Stimulated activated CD4-positive, alpha-beta T cell treated with anti-CD3 and anti-CD28 coated beads, TNF-alpha, amount 100 ng/mL, for 1 hour (primary cell): Measurements from ENCODE around the gene TMEM200C.

Experiments
- DNase-seq, 3 donors: peaks; one replicate each; pipeline ENCODE4 v3.0.0-alpha.2; 2020; ENCODE audit warnings: low read depth in 3 of 3, low spot score in 1 of 3

TMEM200C gene

DNA sequence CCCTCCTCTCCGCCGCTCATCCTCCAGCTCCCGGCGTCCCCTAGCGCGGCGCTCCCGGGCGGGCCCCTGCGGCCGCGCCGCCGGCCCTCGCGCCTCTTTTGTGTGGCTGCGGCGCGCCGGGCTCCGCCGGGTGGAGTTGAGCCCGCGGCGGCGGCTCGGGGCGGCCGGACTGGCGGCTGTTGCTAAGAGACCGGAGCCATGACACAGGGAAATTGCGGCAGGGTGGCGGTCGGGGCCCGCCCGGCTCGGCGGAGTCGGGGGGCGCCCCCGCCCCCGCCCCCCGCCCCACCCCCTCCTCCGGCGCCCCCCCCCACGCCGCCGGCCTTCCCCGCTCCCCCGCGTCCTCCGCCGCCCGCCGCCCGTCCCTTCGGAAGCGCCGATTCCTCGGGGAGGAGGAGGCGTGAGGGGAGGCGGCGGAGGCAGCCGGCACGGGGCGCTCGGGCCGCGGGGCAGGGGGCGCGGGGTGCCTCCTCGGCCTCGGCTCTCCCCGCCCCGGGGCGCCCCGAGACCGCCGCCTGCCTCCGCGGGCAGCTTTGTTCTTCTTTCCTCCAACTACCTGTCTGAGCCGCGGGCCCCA is at the start of gene TMEM200C:
TMEM200C (minus strand) TSS at position 224 of the 577 bp plus-strand sequence. CDS start 3,459 bp downstream, outside the sequence.
- no peak for DNase-seq

DNA sequence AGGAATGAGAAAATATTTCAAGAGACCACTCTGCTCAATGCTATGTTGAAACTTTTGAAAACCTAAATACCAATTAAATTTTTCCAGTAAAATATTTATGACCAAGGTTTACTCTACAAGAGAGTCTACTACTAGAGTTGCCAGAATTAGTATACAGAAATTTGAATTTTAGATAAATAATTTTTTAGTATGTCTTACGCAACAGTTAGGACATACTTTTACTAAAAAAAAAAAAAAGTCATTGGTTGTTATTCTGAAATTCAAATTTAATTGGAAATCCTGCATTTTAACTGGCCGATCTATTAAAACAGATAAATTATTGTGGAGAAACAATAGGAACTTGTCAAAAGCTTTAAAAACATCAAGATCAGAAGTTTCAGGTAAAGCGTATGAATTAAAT is 49.1 kb upstream of the TMEM200C start:
- no peak for DNase-seq

DNA sequence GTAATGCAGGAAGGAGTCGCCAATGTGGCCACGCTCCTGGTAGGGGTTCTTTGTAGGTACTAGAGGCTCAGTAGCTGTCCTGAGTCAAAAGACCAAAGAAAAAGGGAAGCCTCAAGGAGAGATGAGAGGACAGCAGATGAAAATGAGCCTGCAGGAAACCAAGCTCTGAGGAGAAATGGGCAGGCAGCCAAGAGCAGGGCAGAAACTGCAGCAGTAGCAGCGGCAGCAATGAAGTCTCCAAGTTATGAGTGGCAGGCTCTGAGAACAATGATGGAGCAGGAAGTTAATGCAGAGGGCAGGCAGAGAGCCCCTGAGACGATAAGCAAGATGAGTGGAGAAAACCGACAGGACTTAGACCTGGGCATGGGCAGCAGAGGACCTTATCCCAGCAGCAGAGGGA is 48.2 kb upstream of the TMEM200C start:
- no peak for DNase-seq

DNA sequence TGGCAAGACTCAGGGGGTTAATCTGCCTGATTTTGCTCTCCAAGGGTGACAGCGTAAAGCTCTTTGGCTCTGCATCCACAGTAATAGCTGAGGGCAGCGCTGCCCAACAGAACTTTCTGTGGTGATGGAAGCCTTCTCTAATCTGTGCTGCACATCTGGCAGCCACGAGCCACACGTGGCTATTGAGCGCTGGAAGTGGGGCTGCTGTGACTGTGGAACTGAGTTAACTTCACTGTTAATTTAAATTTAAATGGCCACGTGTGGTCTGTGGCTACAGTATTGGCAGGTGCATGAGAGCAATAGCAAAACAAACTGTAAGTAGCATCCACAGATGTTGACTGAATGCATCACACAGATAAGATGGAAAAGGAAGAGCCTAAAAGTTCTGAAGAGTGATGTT is 47.3 kb upstream of the TMEM200C start:
- DNase-seq = no peak

DNA sequence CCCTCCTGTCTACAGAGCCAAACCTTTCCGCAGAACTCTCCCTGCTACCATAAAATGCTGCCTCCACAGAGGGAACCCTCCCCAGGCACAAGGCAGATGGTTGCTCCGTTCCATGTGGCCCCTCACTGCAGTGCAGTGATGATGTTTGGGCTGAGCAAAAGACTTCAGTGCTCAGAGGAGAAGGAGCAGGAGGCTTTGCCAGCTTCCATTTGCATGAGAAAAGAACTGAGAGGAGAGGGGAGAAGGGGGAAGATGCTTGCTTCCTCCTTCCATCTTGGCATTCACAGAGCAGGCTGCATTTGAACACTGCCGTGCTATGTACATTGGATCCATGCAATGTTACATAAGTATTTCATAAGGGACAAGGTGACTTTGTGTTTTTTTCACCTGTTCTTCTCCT is 46.6 kb upstream of the TMEM200C start:
- no peak for DNase-seq

DNA sequence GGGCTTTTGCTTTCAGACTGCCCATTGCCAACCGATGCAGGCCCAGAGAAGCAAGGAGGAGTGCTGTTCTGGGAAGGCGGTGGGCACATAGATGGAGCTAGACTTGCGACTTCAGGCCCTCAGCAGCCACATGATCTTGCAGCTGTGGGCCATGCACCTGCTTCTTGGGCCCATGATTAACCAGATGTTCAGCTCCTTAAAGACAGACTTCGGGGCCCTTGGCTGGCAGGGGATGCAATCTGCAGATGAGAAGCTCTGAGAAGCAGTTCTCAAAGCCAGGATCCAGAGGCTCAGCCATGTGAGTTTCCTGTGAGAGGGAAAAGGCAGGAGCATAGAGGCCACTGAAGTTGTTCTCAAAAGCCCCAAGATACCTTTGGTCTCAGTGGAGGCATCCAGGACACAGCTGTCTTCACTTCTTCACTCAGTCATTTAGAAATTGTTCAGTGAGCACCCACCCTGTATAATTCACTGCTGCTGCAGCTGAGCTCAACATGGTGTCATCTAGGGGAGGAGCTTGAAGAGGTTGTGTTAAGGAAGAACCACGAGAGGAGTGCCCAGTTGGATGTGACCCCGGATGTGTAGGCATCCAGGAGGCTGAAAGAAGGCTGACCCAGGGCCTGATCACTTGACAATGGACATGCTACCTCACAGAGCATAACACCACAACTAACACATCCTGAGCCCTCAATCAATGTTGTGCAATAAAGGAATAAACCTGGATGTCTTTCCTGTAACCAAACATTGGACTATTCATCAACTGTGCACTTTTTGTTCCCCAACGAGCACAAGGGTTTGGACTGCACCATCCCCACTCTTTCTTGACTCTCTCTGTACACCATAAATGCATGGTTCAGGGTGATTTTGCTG is 44.7 kb upstream of the TMEM200C start:
- no peak for DNase-seq

DNA sequence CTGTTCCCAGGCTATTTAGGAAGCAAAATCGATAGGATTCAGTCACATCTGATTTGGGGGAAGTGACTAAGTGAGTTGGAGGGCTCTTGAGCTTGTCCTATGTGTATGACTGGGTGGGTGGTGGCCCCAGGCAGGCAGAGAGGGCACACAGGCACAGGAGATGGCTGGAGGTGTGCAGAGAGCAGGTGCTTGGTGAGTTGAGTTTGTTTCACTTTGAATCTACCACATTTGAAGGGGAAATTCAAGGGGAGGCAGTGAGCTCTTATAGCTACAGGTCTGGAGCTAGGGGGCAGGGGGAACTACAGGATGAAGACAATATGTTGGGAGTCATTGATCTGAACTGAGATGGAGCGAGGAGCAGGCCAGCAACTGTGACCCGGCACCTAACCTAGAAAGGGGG is 42.5 kb upstream of the TMEM200C start:
- DNase-seq = no peak

DNA sequence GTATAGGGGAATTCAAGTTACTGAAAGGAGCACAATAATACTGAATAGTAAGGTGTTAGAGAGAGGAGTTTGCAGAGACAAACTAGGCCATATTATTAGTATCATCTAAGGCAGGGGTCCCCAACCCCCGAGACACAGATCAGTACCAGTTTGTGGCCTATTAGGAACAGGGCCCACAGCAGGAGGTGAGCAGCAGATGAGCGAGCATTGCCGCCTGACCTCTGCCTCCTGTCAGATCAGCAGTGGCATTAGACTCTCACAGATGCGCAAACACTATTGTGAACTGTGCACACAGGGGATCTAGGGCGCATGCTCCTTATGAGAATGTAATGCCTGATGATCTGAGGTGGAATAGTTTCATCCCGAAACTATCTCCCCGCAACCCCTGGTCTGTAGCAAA is 41.8 kb upstream of the TMEM200C start:
- DNase-seq = no peak

DNA sequence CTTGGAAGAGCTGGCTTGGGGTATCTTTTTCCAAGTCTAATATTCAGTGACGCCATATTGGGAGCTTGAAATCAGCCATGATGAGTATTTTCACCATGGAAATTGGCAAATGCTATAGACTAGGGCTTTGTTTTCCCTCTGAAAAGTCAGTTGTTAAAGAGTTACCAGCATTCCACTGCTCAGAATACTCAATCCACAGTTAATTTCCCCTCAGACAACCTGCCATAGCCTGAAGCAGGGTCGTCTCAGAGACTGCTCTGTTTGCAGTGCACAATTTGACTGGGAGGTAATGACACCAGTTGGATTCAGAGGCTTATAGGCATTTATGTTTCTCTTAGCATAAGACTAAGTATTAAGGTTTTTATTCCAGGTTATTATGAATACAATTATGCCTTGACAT is 35.5 kb upstream of the TMEM200C start:
- DNase-seq = no peak

DNA sequence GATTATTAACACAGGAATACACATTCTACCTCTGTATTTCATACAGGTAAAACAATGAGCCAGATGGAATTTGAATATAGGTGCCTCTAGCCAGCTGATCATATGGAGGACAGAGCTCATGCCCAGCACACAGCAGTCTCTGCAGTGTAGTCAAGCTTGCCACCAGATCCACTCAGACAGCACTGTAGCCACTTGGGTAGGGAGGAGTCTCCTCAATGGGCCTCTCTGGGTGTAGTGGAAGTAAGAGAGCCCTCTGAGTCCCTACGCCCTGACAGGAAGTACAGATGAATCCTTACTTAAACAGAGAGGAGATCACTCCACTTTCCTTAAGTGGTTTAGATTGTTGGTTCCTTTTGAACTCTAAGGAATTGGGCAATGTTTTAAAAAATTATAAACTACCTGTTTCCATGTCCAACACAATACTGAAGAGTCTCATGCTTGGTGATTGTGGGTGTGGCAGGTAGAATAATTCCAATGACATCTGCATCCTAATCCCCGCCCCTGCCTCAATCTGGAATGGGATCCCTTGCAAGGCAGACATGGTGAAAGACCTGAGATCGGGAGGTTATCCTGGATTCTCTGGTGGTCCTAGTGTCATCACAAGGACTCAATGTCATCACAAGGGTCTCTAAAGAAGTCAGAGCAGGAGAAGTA is 23.0 kb upstream of the TMEM200C start:
- DNase-seq = no peak

DNA sequence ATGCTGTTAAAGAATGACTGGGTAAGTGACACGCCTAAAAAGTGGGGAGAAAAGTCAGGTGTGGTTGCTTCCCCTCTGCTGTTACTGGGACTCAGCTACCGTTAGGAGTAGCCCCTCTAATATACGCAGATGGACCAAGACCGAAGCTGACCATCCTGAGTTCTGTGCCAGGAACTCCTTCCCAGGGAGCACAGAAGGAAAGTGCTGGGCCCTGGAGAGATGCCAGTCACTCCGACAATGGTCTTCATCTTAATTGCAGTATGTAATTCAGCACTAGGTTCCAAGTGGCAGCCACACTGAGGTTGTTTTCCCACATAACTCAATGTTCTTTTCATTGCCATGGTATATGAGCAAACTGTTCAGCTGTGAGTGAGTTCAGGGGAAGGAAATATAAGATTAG is 19.6 kb upstream of the TMEM200C start:
- no peak for DNase-seq

DNA sequence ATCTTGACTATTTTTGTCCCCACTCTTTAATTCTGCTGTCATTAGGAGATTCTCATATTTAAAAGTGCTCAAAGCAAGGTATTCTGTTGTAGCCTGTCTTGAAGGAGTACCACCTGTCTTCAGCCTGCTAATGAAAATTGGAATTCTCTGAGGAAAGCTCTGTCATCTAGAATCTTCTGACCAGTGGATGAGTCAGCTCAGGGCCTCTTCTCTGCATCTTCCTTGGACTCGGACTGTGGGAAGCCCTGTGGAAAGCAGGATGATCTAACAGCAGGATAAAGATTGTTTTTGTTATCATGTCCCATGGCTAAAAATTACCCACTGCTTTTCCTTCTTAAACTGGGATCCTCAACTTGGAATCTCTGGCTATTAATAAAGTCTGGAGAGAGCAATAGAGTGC is 18.7 kb upstream of the TMEM200C start:
- DNase-seq = no peak

DNA sequence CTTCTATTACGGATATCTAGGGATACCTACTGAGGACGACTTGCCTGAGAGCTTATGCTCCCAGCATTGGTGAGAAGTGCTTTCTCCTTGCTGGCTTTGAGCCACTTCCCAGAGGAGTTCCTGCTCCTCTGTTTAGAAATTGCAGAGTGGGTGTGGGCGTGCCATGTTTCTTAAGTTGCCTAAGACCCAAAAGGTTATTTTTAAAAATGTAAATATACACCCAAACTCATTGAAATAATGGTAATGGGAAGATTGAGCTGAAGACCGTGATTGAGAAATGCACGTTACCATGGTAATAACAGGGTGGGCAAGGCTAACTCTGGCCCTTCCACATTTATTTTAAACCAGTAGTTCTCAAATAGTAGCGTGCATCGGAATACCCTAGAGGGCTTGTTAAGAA is 17.2 kb upstream of the TMEM200C start:
- no peak for DNase-seq

DNA sequence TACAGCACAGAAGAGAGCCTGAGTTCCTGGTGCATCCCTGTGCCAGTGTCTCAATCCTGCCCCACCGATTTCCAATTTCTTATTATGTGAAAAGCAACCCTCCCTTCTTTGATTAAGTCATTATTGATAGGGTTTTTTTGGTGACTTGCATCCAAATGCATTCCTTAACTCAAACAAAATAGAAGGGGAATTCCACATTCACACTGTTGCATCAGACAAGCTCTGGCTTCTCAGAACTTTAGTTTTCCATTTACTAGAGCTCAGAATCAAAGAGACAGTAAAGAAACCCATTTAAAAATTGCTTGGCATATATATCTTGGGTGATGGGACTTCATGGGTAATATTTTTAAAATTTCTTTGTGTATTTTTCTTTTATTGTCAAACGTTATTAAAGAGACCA is 13.8 kb upstream of the TMEM200C start:
- no peak for DNase-seq

DNA sequence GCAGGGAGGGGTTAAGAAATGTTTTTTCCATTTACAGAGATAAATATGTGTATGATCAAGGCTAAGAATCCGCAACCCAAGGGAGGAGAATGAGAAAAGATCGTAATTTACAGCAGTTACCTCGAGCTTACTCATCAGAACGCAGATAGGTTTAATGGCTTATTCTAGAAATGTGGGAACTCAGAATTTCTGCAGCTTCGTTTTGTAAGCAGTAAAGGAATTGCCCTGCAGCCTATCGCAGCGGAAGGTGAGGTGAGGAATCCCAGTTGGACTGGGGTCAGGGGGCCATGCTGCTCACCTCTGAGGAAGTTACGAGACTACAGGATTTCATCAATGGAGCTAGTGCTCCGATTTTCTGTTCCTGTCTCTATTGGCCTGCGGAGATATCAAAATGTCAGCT is 8.1 kb upstream of the TMEM200C start:
- DNase-seq = no peak

DNA sequence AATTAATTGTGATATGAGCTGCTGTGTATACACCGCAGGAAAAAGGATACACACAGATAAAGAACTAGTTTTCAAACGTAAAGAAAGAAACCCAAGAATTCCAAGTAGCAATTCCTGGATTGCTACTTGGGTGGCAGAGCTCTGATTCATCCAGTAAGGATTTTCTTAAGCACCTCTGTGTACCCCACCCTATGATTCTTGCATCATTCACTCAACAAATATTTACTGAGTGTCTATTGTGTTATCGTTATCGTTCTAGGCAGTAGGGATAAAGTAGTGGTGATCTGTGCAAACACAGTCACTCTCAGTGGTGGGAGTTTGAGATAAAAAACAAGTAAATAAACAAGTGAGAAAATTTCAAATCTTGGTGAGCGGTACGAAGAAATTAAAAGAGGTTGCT is 4.9 kb upstream of the TMEM200C start:
- DNase-seq = no peak

DNA sequence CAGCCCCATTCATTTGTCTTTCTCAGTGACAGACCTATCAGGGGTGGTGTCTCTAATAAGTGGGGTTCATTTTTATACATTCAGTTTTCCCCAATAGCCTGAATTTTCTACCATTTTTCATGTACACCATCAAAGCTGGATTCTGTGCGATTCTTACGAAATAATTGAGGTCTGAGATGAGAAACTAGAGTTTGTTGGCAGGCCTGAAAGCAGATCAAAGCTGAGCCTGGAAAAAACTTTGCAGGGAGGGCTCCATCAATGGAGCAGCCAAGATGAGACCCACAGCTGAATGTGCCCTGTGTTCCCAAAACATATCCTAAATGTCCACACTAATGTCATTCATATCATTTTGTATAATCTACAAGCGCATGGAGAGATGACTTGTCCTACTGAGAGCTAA is 4.5 kb upstream of the TMEM200C start:
- no peak for DNase-seq

DNA sequence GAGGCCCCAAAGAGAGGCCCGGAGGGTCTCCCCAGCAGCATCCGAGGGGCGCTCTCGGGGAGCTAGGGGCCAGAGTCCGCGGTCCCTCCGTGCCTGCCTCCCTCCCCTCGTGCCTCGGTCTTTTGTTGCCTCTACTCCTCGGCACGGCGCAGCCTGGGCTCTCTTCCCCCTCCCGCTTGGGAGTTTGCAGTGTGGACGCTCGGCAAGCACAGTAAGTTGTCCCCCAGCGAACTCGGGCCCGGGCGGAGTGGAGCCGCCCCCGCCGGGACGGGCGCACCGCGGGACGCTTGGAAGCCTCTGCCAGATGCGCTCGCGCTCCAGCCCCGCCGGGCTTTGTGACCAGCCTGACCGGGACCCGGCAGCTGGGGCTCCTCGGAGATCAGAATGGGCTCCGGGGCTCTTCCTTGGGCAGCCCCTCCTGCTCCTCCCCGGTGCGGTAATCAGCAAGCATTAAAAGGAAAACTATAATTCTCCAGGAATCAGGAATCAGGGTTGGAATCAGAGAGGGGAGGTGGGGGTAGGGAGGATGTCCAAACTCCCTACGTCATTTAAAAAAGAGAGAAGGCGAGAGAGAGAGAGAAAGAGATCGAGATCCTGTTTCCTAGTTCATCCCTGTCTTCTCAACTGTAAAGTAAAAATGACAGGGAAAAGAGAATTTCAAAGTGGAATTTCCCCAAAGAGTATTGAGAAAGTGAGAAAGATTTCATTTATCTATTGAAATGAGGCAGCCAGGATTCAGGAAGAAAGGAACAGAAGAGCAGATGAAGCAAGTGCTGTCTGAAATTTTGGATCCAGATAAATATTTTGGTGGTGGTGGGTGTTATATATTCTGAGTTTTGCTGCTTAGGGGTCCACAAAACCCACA is 786 bp upstream of the TMEM200C start:
- DNase-seq = no peak

DNA sequence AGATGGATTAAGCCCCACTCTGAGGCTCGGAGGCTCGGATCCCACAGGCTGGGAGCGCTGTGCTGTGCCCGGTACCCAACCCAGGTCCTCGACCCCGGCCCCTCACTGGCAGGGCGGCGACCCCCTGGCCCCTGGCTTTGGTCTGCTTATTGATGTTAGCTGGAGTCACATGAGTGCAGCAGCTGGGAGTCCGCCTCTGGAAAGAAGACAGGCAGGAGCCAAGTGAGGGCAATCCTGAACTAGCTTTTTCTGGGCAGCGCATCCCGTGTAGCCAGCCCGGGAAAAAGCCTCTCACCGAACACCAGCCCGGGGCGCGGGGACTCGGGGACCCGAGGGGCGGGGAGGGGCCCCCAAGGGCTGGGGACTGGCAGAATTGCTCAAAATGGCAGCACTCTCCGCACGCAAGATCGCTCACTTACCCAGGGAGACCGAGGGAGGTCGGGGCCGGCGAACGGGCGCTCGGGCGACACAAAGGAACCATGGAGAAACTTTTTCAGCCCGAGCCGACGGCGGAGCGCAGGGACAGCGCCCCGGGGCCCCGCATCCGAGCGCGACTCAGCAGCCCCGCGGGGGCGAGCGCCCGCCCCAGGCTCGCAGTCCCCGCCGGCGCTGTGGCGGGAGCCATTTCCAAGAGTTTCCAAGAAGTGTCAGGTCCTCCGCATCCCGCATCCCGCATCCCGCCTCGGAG is 567 bp downstream of the TMEM200C start:
- DNase-seq = no peak

DNA sequence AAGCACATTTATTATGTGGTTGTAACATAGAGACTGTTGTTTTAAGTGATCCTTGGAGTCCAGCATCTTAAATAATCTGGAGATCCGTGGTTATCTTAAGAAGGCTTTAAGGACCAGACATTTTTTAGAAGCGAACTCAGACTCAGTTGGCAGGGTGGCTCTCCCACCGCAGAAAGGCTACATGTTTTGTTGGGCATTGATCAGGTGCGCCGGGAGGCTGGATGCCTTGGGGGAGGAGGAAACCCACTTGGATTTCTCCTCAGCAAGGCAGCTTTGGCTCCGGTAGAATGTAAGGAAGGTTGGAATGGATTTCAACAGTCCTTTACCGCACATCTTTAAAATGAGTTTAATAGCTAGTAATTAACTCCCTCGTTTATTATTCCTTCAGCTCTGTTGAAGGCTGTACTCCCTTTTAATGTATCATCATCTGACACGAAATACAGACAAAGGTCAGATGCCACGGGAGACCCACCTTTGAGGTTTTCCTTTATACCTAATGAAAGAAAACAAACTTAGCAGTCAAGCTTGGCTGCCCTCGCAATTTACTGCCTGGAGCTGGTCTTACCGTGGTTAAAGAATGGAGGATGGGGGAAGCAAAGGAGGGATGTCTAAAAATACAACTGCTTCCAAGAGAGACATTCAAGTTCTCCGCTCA is 1.2 kb downstream of the TMEM200C start:
- no peak for DNase-seq
